GM12878 (cell line): Measurements from ENCODE around the gene S100A2. TPM values are rescaled to one million over a fixed set of nuclear protein-coding genes. Genes with fewer than 3 reads are reported as not detected.
"Not testable (repeated sequence)": the region's sequence is repeated elsewhere in the genome, so short reads cannot be mapped to it uniquely, and the experiment has no call there.

Source experiments
- ATAC-seq: fragments of 200-7000 bp; cut with Tn5 transposase; 3 replicates; pipeline ENCODE4 v1.9.1; 2020; ENCODE audit warnings: mild to moderate bottlenecking, moderate library complexity
- BruUV-seq: library from RNA; stranded (reverse); fragments of 400-500 nt; replicated peaks from 2 replicates; lab custom pipeline; 2021; lab: Mats Ljungman, UMichigan
- CTCF ChIA-PET: fragments of 300-600 bp; sonication (Branson Sonifier 250); formaldehyde crosslinking; extraction: SDS; loops from one replicate; lab custom pipeline; 2021; ENCODE audit warnings: inconsistent platforms; lab: Yijun Ruan, JAX
- POLR2A ChIA-PET: fragments of 350-600 bp; formaldehyde crosslinking; extraction: SDS; loops from one replicate; lab custom pipeline; 2021; ENCODE audit warnings: inconsistent platforms; lab: Charles Lee
- RAD21 ChIA-PET: fragments of 300-600 bp; sonication (Branson Sonifier 250); formaldehyde crosslinking; loops from one replicate; lab custom pipeline; 2023; ENCODE audit warnings: antibody characterized with exemption; ENCODE audit not compliant: unreplicated experiment; lab: Charles Lee
- SMC1A ChIA-PET: fragments of 300-600 bp; sonication (Branson Sonifier 250); formaldehyde crosslinking; loops from one replicate; lab custom pipeline; 2023; ENCODE audit not compliant: unreplicated experiment, uncharacterized antibody; lab: Charles Lee
- DNase-seq: peaks from one replicate; pipeline ENCODE4 v3.0.0-alpha.2; 2011; ENCODE audit warnings: low read depth, low spot score
- FAIRE-seq: peaks from 3 replicates; lab custom pipeline; 2011; peaks lifted over from hg19 to GRCh38; lab: Jason Lieb, UNC
- H2AFZ ChIP-seq: 2 replicates; pipeline ENCODE4 v1.6.0; 2011; ENCODE audit warnings: low read depth, low read length, control low read depth; ENCODE audit not compliant: control insufficient read depth
- H3K27ac ChIP-seq: 2 replicates; pipeline ENCODE4 v1.5.1; 2011; ENCODE audit warnings: control low read depth; ENCODE audit not compliant: control insufficient read depth, insufficient read depth
- H3K27me3 ChIP-seq, 2 experiments: replicated peaks in 1 of 2; 2 replicates each; pipeline versions ENCODE4 v1.6.0 to v1.6.1; 2011; ENCODE audit warnings: low read length in 1 of 2; ENCODE audit not compliant: control insufficient read depth in 2 of 2, insufficient read depth in 2 of 2
- H3K36me3 ChIP-seq, 2 experiments: 2 replicates each; pipeline ENCODE4 v1.5.1; 2011; ENCODE audit warnings: low read length in 1 of 2; ENCODE audit not compliant: control insufficient read depth in 2 of 2, insufficient read depth in 2 of 2
- H3K4me1 ChIP-seq: 2 replicates; pipeline ENCODE4 v1.6.1; 2011; ENCODE audit warnings: mild to moderate bottlenecking, low read length, moderate library complexity, mixed read lengths; ENCODE audit not compliant: control insufficient read depth, insufficient read depth
- H3K4me2 ChIP-seq: 2 replicates; pipeline ENCODE4 v1.6.0; 2011; ENCODE audit warnings: control low read depth; ENCODE audit not compliant: control insufficient read depth, insufficient read depth
- H3K4me3 ChIP-seq: fragments of 200-600 bp; sonication (generic); 2 replicates; pipeline ENCODE4 v1.5.1; 2016
- H3K79me2 ChIP-seq: 2 replicates; pipeline ENCODE4 v1.6.0; 2011; ENCODE audit warnings: low read length; ENCODE audit not compliant: control insufficient read depth, insufficient read depth
- H3K9ac ChIP-seq: 2 replicates; pipeline ENCODE4 v1.8.0; 2011; ENCODE audit warnings: low read length, control low read depth, mixed read lengths; ENCODE audit not compliant: control insufficient read depth, insufficient read depth
- H3K9me3 ChIP-seq: replicated peaks from 3 replicates; pipeline ENCODE4 v1.5.1; 2011; ENCODE audit warnings: mild to moderate bottlenecking, low read length; ENCODE audit not compliant: control insufficient read depth, insufficient read depth
- H4K20me1 ChIP-seq: 2 replicates; pipeline ENCODE4 v1.6.0; 2011; ENCODE audit not compliant: control insufficient read depth, insufficient read depth
- BHLHE40 ChIP-seq, 2 experiments: fragments of 450-650 bp in 1 of 2; IDR thresholded peaks; 2 replicates each; pipeline ENCODE4 v1.6.1; 2011 to 2017; ENCODE audit warnings: low read depth in 2 of 2, borderline replicate concordance in 1 of 2, improper control_type of control experiment in 1 of 2, low read length in 1 of 2, mild to moderate bottlenecking in 1 of 2
- EP300 ChIP-seq, 2 experiments: fragments of 150-350 bp in 1 of 2; IDR thresholded peaks; 2 replicates each; pipeline ENCODE4 v1.6.1; 2011 to 2012; ENCODE audit warnings: low read depth in 2 of 2, low read length in 2 of 2, borderline replicate concordance in 1 of 2, improper control_type of control experiment in 1 of 2, inconsistent platforms in 1 of 2; ENCODE audit not compliant: control insufficient read depth in 1 of 2
- GATAD2B ChIP-seq: fragments of 450-650 bp; conservative IDR thresholded peaks from 2 replicates; pipeline ENCODE4 v1.6.1; 2017; ENCODE audit warnings: low read depth, mild to moderate bottlenecking, moderate library complexity
- MEF2A ChIP-seq: IDR thresholded peaks from 2 replicates; pipeline ENCODE4 v1.6.1; 2011; ENCODE audit warnings: low read depth, mild to moderate bottlenecking, low read length, moderate library complexity; ENCODE audit not compliant: insufficient read depth
- MTA3 ChIP-seq: IDR thresholded peaks from 2 replicates; pipeline ENCODE4 v1.6.1; 2012; ENCODE audit warnings: low read length, inconsistent platforms, borderline replicate concordance
- TAF1 ChIP-seq: IDR thresholded peaks from 2 replicates; pipeline ENCODE4 v1.6.1; 2011; ENCODE audit warnings: mild to moderate bottlenecking, low read depth, low read length, borderline replicate concordance
- ZNF217 ChIP-seq: fragments of 450-650 bp; IDR thresholded peaks from 2 replicates; pipeline ENCODE4 v1.6.1; 2017; ENCODE audit warnings: antibody characterized with exemption, mild to moderate bottlenecking
- WGBS: methylation state at CpG from one replicate; pipeline ENCODE4 v1.1.6; 2016; ENCODE audit warnings: low lambda C conversion rate; ENCODE audit not compliant: insufficient replicate concordance, insufficient coverage; ENCODE audit errors: missing lambda C conversion rate; 5-methylcytosine and 5-hydroxymethylcytosine counted together
- in situ Hi-C: fragments of 300-500 bp; cut with MboI; formaldehyde crosslinking; loops from 9 replicates; pipeline ENCODE4 v1.14.3; 2018; ENCODE audit warnings: mixed read lengths
- intact Hi-C: fragments of 100-400 bp; cut with micrococcal nuclease; formaldehyde crosslinking; loops from one replicate; pipeline ENCODE4 v1.14.2; 2022; ENCODE audit not compliant: unreplicated experiment
- polyA plus RNA-seq, 11 experiments: library from polyadenylated mRNA; depleted of rRNA in 4 of 11; unstranded in 6 of 11; stranded (reverse) in 5 of 11; fragments of >200 nt; fragmentation: Nextera tagmentation in 4 of 11; fragmentation: Illumina TruSeq in 1 of 11; extraction: Ambion mirVana in 4 of 11; extraction: Trizol in 1 of 11; gene quantifications; 1 replicate in 1 of 11; 2 replicates in 10 of 11; pipeline versions ENCODE4 v1.2.1 to v1.2.3, GENCODE V29; 2011 to 2016; ENCODE audit warnings: inconsistent platforms in 2 of 11, missing spikeins in 2 of 11, low read depth in 1 of 11
- total RNA-seq, 4 experiments: library from RNA; depleted of rRNA in 3 of 4; stranded (reverse); fragments of >200 nt in 3 of 4; fragmentation: Illumina TruSeq in 1 of 4; extraction: Trizol in 1 of 4; gene quantifications; 2 replicates each; pipeline versions ENCODE4 v1.2.1 to v1.2.3, GENCODE V29; 2013 to 2021
- TF ChIP-seq, protein P1 (sequence below): IDR thresholded peaks from 2 replicates; pipeline ENCODE4 v1.6.1; 2012; ENCODE audit warnings: mild to moderate bottlenecking, low read depth, low read length
- TF ChIP-seq, protein P2 (sequence below): fragments of 450-650 bp; IDR thresholded peaks from 2 replicates; pipeline ENCODE4 v1.6.1; 2016; ENCODE audit warnings: mild to moderate bottlenecking
- TF ChIP-seq, protein P3 (sequence below): fragments of 450-650 bp; conservative IDR thresholded peaks from 2 replicates; pipeline ENCODE4 v1.6.1; 2017; ENCODE audit warnings: mild to moderate bottlenecking, moderate library complexity
- TF ChIP-seq, protein P4 (sequence below): IDR thresholded peaks from 2 replicates; pipeline ENCODE4 v1.6.1; 2011; ENCODE audit warnings: borderline replicate concordance, low read depth, mild to moderate bottlenecking, moderate library complexity, low read length; ENCODE audit not compliant: insufficient read depth, poor library complexity, severe bottlenecking

The S100A2 gene
- total and polyA plus RNA-seq, 10 of the 15 experiments (the other 5 are each of a cell fraction or from before 2014, with no cell fraction given), result 0.11 to 1.5 (median 0.59) TPM; not detected in 2

DNA sequence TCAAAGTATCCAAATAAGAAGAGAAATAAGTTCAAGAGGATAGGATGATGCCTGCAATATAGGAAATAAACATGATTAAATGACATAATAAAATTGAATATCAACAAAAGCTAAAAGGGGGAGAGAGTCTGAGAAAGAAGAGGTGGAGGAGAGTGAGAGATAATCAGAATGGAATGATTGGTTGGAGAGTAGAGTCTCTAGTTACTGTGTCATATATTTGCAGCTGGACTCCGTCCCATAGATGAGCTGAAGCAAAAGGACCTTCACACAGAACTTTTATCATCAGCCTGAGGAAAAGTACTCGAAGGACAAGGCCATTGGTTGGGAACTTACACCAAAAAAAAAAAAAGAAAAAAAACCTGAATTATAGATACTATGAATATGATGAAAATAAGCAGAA is 22.8 kb upstream of the S100A2 start (continued):
- TF ChIP-seq, protein P1, sequence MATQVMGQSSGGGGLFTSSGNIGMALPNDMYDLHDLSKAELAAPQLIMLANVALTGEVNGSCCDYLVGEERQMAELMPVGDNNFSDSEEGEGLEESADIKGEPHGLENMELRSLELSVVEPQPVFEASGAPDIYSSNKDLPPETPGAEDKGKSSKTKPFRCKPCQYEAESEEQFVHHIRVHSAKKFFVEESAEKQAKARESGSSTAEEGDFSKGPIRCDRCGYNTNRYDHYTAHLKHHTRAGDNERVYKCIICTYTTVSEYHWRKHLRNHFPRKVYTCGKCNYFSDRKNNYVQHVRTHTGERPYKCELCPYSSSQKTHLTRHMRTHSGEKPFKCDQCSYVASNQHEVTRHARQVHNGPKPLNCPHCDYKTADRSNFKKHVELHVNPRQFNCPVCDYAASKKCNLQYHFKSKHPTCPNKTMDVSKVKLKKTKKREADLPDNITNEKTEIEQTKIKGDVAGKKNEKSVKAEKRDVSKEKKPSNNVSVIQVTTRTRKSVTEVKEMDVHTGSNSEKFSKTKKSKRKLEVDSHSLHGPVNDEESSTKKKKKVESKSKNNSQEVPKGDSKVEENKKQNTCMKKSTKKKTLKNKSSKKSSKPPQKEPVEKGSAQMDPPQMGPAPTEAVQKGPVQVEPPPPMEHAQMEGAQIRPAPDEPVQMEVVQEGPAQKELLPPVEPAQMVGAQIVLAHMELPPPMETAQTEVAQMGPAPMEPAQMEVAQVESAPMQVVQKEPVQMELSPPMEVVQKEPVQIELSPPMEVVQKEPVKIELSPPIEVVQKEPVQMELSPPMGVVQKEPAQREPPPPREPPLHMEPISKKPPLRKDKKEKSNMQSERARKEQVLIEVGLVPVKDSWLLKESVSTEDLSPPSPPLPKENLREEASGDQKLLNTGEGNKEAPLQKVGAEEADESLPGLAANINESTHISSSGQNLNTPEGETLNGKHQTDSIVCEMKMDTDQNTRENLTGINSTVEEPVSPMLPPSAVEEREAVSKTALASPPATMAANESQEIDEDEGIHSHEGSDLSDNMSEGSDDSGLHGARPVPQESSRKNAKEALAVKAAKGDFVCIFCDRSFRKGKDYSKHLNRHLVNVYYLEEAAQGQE, result no peak
- TF ChIP-seq BHLHE40 (IDR thresholded peaks at IDR 0.05; ENCODE audit: borderline replicate concordance in 1 of 2, low read depth in 2 of 2, low read length in 1 of 2), result no peak
- TF ChIP-seq EP300 (IDR thresholded peaks at IDR 0.05; ENCODE audit: borderline replicate concordance in 1 of 2, control insufficient read depth in 1 of 2, low read depth in 2 of 2, low read length in 2 of 2), result no peak
- TF ChIP-seq, protein P2, sequence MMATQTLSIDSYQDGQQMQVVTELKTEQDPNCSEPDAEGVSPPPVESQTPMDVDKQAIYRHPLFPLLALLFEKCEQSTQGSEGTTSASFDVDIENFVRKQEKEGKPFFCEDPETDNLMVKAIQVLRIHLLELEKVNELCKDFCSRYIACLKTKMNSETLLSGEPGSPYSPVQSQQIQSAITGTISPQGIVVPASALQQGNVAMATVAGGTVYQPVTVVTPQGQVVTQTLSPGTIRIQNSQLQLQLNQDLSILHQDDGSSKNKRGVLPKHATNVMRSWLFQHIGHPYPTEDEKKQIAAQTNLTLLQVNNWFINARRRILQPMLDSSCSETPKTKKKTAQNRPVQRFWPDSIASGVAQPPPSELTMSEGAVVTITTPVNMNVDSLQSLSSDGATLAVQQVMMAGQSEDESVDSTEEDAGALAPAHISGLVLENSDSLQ, result no peak
- no peak for TF ChIP-seq TAF1
- no peak for TF ChIP-seq GATAD2B
- TF ChIP-seq MTA3, result no peak
- TF ChIP-seq, protein P3, sequence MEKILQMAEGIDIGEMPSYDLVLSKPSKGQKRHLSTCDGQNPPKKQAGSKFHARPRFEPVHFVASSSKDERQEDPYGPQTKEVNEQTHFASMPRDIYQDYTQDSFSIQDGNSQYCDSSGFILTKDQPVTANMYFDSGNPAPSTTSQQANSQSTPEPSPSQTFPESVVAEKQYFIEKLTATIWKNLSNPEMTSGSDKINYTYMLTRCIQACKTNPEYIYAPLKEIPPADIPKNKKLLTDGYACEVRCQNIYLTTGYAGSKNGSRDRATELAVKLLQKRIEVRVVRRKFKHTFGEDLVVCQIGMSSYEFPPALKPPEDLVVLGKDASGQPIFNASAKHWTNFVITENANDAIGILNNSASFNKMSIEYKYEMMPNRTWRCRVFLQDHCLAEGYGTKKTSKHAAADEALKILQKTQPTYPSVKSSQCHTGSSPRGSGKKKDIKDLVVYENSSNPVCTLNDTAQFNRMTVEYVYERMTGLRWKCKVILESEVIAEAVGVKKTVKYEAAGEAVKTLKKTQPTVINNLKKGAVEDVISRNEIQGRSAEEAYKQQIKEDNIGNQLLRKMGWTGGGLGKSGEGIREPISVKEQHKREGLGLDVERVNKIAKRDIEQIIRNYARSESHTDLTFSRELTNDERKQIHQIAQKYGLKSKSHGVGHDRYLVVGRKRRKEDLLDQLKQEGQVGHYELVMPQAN, result no peak
- TF ChIP-seq, protein P4, sequence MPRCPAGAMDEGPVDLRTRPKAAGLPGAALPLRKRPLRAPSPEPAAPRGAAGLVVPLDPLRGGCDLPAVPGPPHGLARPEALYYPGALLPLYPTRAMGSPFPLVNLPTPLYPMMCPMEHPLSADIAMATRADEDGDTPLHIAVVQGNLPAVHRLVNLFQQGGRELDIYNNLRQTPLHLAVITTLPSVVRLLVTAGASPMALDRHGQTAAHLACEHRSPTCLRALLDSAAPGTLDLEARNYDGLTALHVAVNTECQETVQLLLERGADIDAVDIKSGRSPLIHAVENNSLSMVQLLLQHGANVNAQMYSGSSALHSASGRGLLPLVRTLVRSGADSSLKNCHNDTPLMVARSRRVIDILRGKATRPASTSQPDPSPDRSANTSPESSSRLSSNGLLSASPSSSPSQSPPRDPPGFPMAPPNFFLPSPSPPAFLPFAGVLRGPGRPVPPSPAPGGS, result no peak
- no peak for TF ChIP-seq ZNF217
- no peak for TF ChIP-seq MEF2A

DNA sequence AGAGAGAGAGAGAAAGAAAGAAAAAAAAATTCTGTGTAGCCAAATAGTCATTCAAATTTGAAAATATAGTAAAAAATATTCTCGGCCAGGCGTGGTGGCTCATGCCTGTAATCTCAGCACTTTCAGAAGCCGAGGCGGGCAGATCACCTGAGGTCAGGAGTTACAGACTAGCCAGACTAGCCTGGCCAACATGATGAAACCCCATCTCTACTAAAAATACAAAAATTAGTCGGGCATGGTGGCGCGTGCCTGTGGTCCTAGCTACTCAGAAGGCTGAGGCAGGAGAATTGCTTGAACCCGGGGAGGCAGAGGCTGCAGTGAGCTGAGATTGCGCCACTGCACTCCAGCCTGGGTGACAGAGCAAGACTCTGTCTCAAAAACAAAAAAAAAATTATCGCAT is 22.4 kb upstream of the S100A2 start:
- ChIA-PET CTCF (interaction anchor here (0.7 to 1.0 kb wide), 3 partner anchors 12 to 515 kb away, joined by 3 read pairs; no protein-coding TSS in a partner anchor), SMC1A (interaction anchor here (0.7 kb wide), 1 partner anchor 16 kb away, joined by 3 read pairs; no protein-coding TSS in a partner anchor)
- RAD21 ChIA-PET, result not testable (repeated sequence)

More for the DNA sequence above, 22.4 kb upstream of the S100A2 start:
- FAIRE-seq, H4K20me1 ChIP-seq, ATAC-seq, H3K4me2 ChIP-seq, in situ Hi-C loops, H3K9me3 ChIP-seq, H3K27ac ChIP-seq, H3K4me3 ChIP-seq, H3K79me2 ChIP-seq, H2AFZ ChIP-seq, DNase-seq, H3K4me1 ChIP-seq, BruUV-seq, H3K36me3 ChIP-seq, intact Hi-C loops, H3K27me3 ChIP-seq, H3K9ac ChIP-seq: not testable (repeated sequence)
- 69% methylated on average over 10 of the region's 10 CpGs for WGBS
- POLR2A ChIA-PET, result interaction anchor here (0.7 kb wide), 1 partner anchor 236 kb away, joined by 3 read pairs; no protein-coding TSS in a partner anchor
